ENCODE results near the gene NFYB. TPM values are rescaled to one million over a fixed set of nuclear protein-coding genes. Genes with fewer than 3 reads are reported as not detected.
"Not testable (repeated sequence)": the region's sequence is repeated elsewhere in the genome, so short reads cannot be mapped to it uniquely, and the experiment has no call there.

The NFYB gene
- total and polyA plus RNA-seq, 9 of the 15 experiments (the other 6 are each of a cell fraction or from before 2014, with no cell fraction given), result 14.5 to 51.5 (median 32.3) TPM

DNA sequence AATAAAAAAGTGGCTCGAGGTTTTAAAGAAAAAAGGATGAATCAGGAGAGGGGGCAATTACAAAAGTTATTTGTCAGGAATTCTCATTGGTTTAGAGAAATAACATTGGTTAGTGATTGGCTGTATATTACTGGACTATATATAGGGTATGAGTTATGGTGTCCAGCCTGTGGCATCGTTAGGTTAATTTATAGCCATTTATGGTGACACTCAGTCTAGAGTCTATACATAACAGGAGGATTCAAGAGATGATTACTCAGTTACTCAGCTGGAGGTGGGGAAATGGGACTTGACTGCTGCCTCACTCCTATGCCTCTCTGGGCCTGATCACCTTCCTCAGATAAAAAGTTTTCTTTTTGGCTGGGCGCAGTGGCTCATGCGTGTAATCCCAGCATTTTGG lies 25.6 kb upstream of the NFYB start:
- Histone ChIP-seq H3K9me3 (replicated peaks; ENCODE audit: control insufficient read depth, insufficient read depth, low read depth, low read length) (no peaks in the 10 kb centered on the region), H3K4me2 (ENCODE audit: insufficient read depth, low read length) (no peak overlapping the region), H3K79me2 (ENCODE audit: control insufficient read depth, insufficient read depth, low read length) (no peaks in the 10 kb centered on the region), H3K9ac (ENCODE audit: insufficient read depth in 1 of 2, low read depth in 2 of 2, low read length in 2 of 2) (no peak overlapping the region), H3K27me3 (ENCODE audit: control insufficient read depth in 2 of 2, insufficient read depth in 2 of 2, low read length in 2 of 2) (no peaks in the 10 kb centered on the region), H3K4me1 (replicated peaks in 1 of 2; ENCODE audit: control insufficient read depth in 2 of 2, insufficient read depth in 2 of 2, low read length in 2 of 2) (no peaks in the 10 kb centered on the region), H4K20me1 (replicated peaks; ENCODE audit: control insufficient read depth, insufficient read depth, low read length) (no peaks in the 10 kb centered on the region), H2AFZ (ENCODE audit: low read depth, low read length) (no peak overlapping the region), H3K4me3 (no peak overlapping the region), H3K36me3 (ENCODE audit: control insufficient read depth, insufficient read depth, low read length) (no peaks in the 10 kb centered on the region), H3K27ac (ENCODE audit: extremely low read depth, low read depth, low read length) (no peak overlapping the region), H3K9me1 (ENCODE audit: control insufficient read depth, insufficient read depth, low read length) (no peaks in the 10 kb centered on the region)
- BruUV-seq (replicated peaks), result no TSS peak
- ChIA-PET CTCF (ENCODE audit: low intra/inter-chr PET ratio) (no interaction called here), POLR2A (no interaction called here)
- in situ Hi-C loops (cut with MboI) (no loop called here), intact Hi-C loops (cut with micrococcal nuclease) (no loop called here)
- TF ChIP-seq CSDE1 (IDR thresholded peaks at IDR 0.05) (no peak), MNT (conservative IDR thresholded peaks at IDR 0.05) (no peak), ZNF197 (CRISPR knock-in tag; IDR thresholded peaks at IDR 0.05; ENCODE audit: low read depth) (no peak), MEIS2 (IDR thresholded peaks at IDR 0.05; ENCODE audit: partially characterized antibody) (peak; percentile 3)
- FAIRE-seq (no peak), ATAC-seq (no peak), DNase-seq (ENCODE audit: extremely low read depth in 1 of 4, low spot score in 3 of 4) (no peak)
- WGBS (ENCODE audit: insufficient coverage, low coverage, missing lambda C conversion rate), result 36% methylated on average over 4 of the region's 4 CpGs

GRCh38 chr12:104163028-104163427 lies 25.0 kb upstream of the NFYB start:
- H3K27ac ChIP-seq (ENCODE audit: extremely low read depth, low read depth, low read length); FAIRE-seq; H3K36me3 ChIP-seq (ENCODE audit: control insufficient read depth, insufficient read depth, low read length); DNase-seq (ENCODE audit: extremely low read depth in 1 of 4, low spot score in 3 of 4); H3K9me3 ChIP-seq (replicated peaks; ENCODE audit: control insufficient read depth, insufficient read depth, low read depth, low read length); in situ Hi-C loops (cut with MboI); H3K4me1 ChIP-seq (replicated peaks in 1 of 2; ENCODE audit: control insufficient read depth in 2 of 2, insufficient read depth in 2 of 2, low read length in 2 of 2); H3K9me1 ChIP-seq (ENCODE audit: control insufficient read depth, insufficient read depth, low read length); H3K4me3 ChIP-seq; H2AFZ ChIP-seq (ENCODE audit: low read depth, low read length); H3K9ac ChIP-seq (ENCODE audit: insufficient read depth in 1 of 2, low read depth in 2 of 2, low read length in 2 of 2); H4K20me1 ChIP-seq (replicated peaks; ENCODE audit: control insufficient read depth, insufficient read depth, low read length); H3K27me3 ChIP-seq (ENCODE audit: control insufficient read depth in 2 of 2, insufficient read depth in 2 of 2, low read length in 2 of 2); POLR2A ChIA-PET; H3K4me2 ChIP-seq (ENCODE audit: insufficient read depth, low read length); CTCF ChIA-PET (ENCODE audit: low intra/inter-chr PET ratio); H3K79me2 ChIP-seq (ENCODE audit: control insufficient read depth, insufficient read depth, low read length); BruUV-seq (replicated peaks); ATAC-seq; intact Hi-C loops (cut with micrococcal nuclease): not testable (repeated sequence)
- WGBS (ENCODE audit: insufficient coverage, low coverage, missing lambda C conversion rate), result 26% methylated on average over 3 of the region's 3 CpGs
- TF ChIP-seq PKNOX1 (IDR thresholded peaks at IDR 0.05) (0 out of 2 replicates have a peak, but pooled peaks have one; percentile 9), CHD2 (IDR thresholded peaks at IDR 0.05; ENCODE audit: low read depth, low read length) (peak; percentile 41; the same call in 1 of the 2 replicates)

Data from K562 (cell line).